ENCODE data around the gene ATP11B. TPM values are rescaled to one million over a fixed set of nuclear protein-coding genes. Genes with fewer than 3 reads are reported as not detected.

Gene ATP11B
- total and polyA plus RNA-seq, 2 of the 8 experiments (the other 6 are each of a cell fraction or from before 2014, with no cell fraction given): 5.1 to 26.5 TPM

GRCh38 chr3:182811269-182811596, 17.9 kb downstream of the ATP11B start (continued):
- TF ChIP-seq GABPA (IDR thresholded peaks at IDR 0.05; ENCODE audit: borderline replicate concordance, insufficient read depth, low read length) (no peak), MAFK (IDR thresholded peaks at IDR 0.05; ENCODE audit: low read depth, low read length) (no peak), SP1 (IDR thresholded peaks at IDR 0.05; ENCODE audit: low read depth, low read length) (no peak), PHF8 (conservative IDR thresholded peaks at IDR 0.05; ENCODE audit: low read depth, low read length) (no peak), KDM5A (IDR thresholded peaks at IDR 0.05; ENCODE audit: low read length) (no peak), HDAC6 (IDR thresholded peaks at IDR 0.05; ENCODE audit: low read depth, low read length) (no peak), BRCA1 (IDR thresholded peaks at IDR 0.05; ENCODE audit: low read depth, low read length) (no peak)

Data from H1 (cell line).